GM19025 (cell line): ENCODE data around the gene CHCHD3.

Experiments used
- ATAC-seq: cut with Tn5 transposase; IDR thresholded peaks from one replicate; pipeline ENCODE4 v1.9.1; 2021; ENCODE audit warnings: mild to moderate bottlenecking, low read depth, moderate library complexity; ENCODE audit not compliant: unreplicated experiment

The CHCHD3 gene

GRCh38 chr7:133081119-133081598 lies 731 bp downstream of the CHCHD3 start:
- ATAC-seq, result no peak

GRCh38 chr7:133079296-133079695 lies 2.6 kb downstream of the CHCHD3 start:
- ATAC-seq, result no peak

GRCh38 chr7:133077394-133077793 lies 4.5 kb downstream of the CHCHD3 start:
- ATAC-seq, result no peak

- ATAC-seq, result no peak
These were observed 5.7 kb downstream of the CHCHD3 start for GRCh38 chr7:133076142-133076541.

GRCh38 chr7:133071506-133071905 lies 10.4 kb downstream of the CHCHD3 start:
- ATAC-seq, result no peak

- ATAC-seq, result no peak
These were observed 11.3 kb downstream of the CHCHD3 start for GRCh38 chr7:133070562-133070961.

- ATAC-seq, result no peak
These were observed 16.6 kb downstream of the CHCHD3 start for GRCh38 chr7:133065301-133065700.

- ATAC-seq, result no peak
These were observed 17.6 kb downstream of the CHCHD3 start for GRCh38 chr7:133064082-133064820.

GRCh38 chr7:133061792-133062191 lies 20.1 kb downstream of the CHCHD3 start:
- ATAC-seq, result no peak

GRCh38 chr7:133061357-133061756 lies 20.5 kb downstream of the CHCHD3 start:
- ATAC-seq, result no peak

- ATAC-seq, result no peak
These were observed 21.9 kb downstream of the CHCHD3 start for GRCh38 chr7:133060004-133060403.

GRCh38 chr7:133059263-133059662 lies 22.6 kb downstream of the CHCHD3 start:
- no peak for ATAC-seq

GRCh38 chr7:133056370-133057238 lies 25.3 kb downstream of the CHCHD3 start:
- ATAC-seq, result no peak

- no peak for ATAC-seq
These were observed 27.6 kb downstream of the CHCHD3 start for GRCh38 chr7:133054162-133054840.

GRCh38 chr7:133053321-133053891 lies 28.5 kb downstream of the CHCHD3 start:
- ATAC-seq, result peak; percentile 64

- no peak for ATAC-seq
These were observed 29.1 kb downstream of the CHCHD3 start for GRCh38 chr7:133052826-133053225.

- ATAC-seq, result no peak
These were observed 29.5 kb downstream of the CHCHD3 start for GRCh38 chr7:133052401-133052756.

- no peak for ATAC-seq
These were observed 30.0 kb downstream of the CHCHD3 start for GRCh38 chr7:133051719-133052400.

GRCh38 chr7:133051066-133051465 lies 30.8 kb downstream of the CHCHD3 start:
- no peak for ATAC-seq
